GM12891 (cell line): Measurements from ENCODE around the gene HNRNPLL.

ENCODE experiments used
- PAX5 ChIP-seq: IDR thresholded peaks from 2 replicates; pipeline ENCODE4 v1.6.1; 2011; ENCODE audit warnings: low read length, moderate library complexity, mild to moderate bottlenecking; ENCODE audit not compliant: insufficient read depth, severe bottlenecking
- POLR2A ChIP-seq: IDR thresholded peaks from 2 replicates; pipeline ENCODE4 v1.6.1; 2011; ENCODE audit warnings: low read depth, low read length, control low read depth
- POLR2AphosphoS5 ChIP-seq: IDR thresholded peaks from 2 replicates; pipeline ENCODE4 v1.6.1; 2011; ENCODE audit warnings: low read depth, low read length, control low read depth
- TAF1 ChIP-seq: IDR thresholded peaks from 2 replicates; pipeline ENCODE4 v1.6.1; 2011; ENCODE audit warnings: low read depth, low read length, control low read depth

GRCh38 chr2:38622210-38622609 lies 19.5 kb upstream of the HNRNPLL start:
- TF ChIP-seq POLR2A (no peak), PAX5 (no peak), POLR2AphosphoS5 (no peak), TAF1 (no peak)
